SU-DHL-6 (cell line): ENCODE results near the gene MUC15.

ENCODE experiments used
- H2AFZ ChIP-seq: fragments of 200-600 bp; sonication (generic); 2 replicates; pipeline ENCODE4 v1.6.1; 2014; ENCODE audit warnings: low read depth, mild to moderate bottlenecking, moderate library complexity, mixed read lengths, antibody characterized with exemption, low read length; ENCODE audit not compliant: severe bottlenecking
- H3F3A ChIP-seq: fragments of 200-600 bp; shearing (Covaris generic); 2 replicates; pipeline ENCODE4 v1.6.0; 2016; ENCODE audit warnings: antibody characterized with exemption, mild to moderate bottlenecking; ENCODE audit not compliant: insufficient read depth
- H3K27ac ChIP-seq: fragments of 200-600 bp; sonication (generic); 2 replicates; pipeline ENCODE4 v1.5.1; 2016; ENCODE audit warnings: low read depth, mild to moderate bottlenecking, low read length, moderate library complexity, mixed read lengths
- H3K27me3 ChIP-seq: fragments of 200-600 bp; sonication (generic), shearing (Covaris generic); 2 replicates; pipeline ENCODE4 v1.6.0; 2014; ENCODE audit warnings: mild to moderate bottlenecking, low read length
- H3K36me3 ChIP-seq: fragments of 200-600 bp; sonication (generic); 2 replicates; pipeline ENCODE4 v1.6.1; 2014; ENCODE audit warnings: mild to moderate bottlenecking, low read length, mixed read lengths
- H3K4me2 ChIP-seq: fragments of 300-600, 200-600 bp; shearing (Covaris generic), sonication (generic); 2 replicates; pipeline ENCODE4 v1.6.0; 2014; ENCODE audit warnings: low read length, low read depth, mild to moderate bottlenecking; ENCODE audit not compliant: poor library complexity, severe bottlenecking
- H3K4me3 ChIP-seq: fragments of 200-600 bp; sonication (generic); 2 replicates; pipeline ENCODE4 v1.5.1; 2014; ENCODE audit warnings: antibody characterized with exemption, low read length, mild to moderate bottlenecking, mixed read lengths; ENCODE audit not compliant: insufficient read depth, poor library complexity, severe bottlenecking
- H3K79me2 ChIP-seq: fragments of 200-600 bp; sonication (generic); 2 replicates; pipeline ENCODE4 v1.6.1; 2014; ENCODE audit warnings: mild to moderate bottlenecking, low read length, moderate library complexity; ENCODE audit not compliant: insufficient read depth
- H3K9ac ChIP-seq: fragments of 200-600 bp; sonication (generic); 2 replicates; pipeline ENCODE4 v1.7.0; 2014; ENCODE audit warnings: mild to moderate bottlenecking, low read length
- H3K9me2 ChIP-seq: fragments of 200-600 bp; sonication (generic); replicated peaks from 2 replicates; pipeline ENCODE4 v1.6.1; 2014; ENCODE audit warnings: low read length; ENCODE audit not compliant: insufficient read depth
- H3K9me3 ChIP-seq: fragments of 200-600 bp; sonication (generic); 2 replicates; pipeline ENCODE4 v1.6.1; 2014; ENCODE audit warnings: low read length, mixed read lengths; ENCODE audit not compliant: insufficient read depth
- H4K20me1 ChIP-seq: fragments of 200-600 bp; sonication (generic); 2 replicates; pipeline ENCODE4 v1.6.1; 2014; ENCODE audit warnings: low read depth, mild to moderate bottlenecking, antibody characterized with exemption, low read length, moderate library complexity, mixed read lengths
- EZH2phosphoT487 ChIP-seq: fragments of 200-600 bp; sonication (generic), shearing (Covaris generic); conservative IDR thresholded peaks from 2 replicates; pipeline ENCODE4 v1.6.1; 2018; ENCODE audit warnings: mild to moderate bottlenecking, antibody characterized with exemption, low read length, moderate library complexity, mixed read lengths
- TF ChIP-seq, protein P1 (sequence below): fragments of 200-600 bp; sonication (generic); IDR thresholded peaks from one replicate; pipeline ENCODE4 v1.5.1; 2017; ENCODE audit warnings: antibody characterized with exemption, mild to moderate bottlenecking, low read length, moderate library complexity; ENCODE audit not compliant: insufficient read depth, poor library complexity, severe bottlenecking

Gene MUC15

DNA sequence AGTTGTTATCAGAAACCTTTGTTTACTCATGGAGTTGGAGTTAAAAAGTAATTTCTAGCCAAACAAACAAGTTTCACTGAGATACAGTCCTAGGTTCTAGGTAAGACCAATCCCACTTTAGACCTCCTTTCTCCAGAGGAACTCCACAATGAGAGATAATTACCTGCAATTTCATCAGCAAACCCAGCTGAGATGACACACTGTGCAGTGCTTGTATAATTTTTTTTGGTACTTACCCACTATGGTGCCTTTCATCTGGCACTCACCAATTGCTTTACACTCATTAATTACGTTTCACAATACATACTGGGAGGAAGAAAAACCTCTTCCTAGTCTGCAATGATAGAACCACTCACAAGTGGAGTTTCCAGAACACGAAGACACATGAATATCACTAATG is 1.8 kb upstream of the MUC15 start:
- TF ChIP-seq EZH2phosphoT487: no peak
- TF ChIP-seq, protein P1, sequence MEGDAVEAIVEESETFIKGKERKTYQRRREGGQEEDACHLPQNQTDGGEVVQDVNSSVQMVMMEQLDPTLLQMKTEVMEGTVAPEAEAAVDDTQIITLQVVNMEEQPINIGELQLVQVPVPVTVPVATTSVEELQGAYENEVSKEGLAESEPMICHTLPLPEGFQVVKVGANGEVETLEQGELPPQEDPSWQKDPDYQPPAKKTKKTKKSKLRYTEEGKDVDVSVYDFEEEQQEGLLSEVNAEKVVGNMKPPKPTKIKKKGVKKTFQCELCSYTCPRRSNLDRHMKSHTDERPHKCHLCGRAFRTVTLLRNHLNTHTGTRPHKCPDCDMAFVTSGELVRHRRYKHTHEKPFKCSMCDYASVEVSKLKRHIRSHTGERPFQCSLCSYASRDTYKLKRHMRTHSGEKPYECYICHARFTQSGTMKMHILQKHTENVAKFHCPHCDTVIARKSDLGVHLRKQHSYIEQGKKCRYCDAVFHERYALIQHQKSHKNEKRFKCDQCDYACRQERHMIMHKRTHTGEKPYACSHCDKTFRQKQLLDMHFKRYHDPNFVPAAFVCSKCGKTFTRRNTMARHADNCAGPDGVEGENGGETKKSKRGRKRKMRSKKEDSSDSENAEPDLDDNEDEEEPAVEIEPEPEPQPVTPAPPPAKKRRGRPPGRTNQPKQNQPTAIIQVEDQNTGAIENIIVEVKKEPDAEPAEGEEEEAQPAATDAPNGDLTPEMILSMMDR: no peak
- no peak overlapping the region for H3K27ac ChIP-seq
- no peaks in the 10 kb centered on the region for H3K9me2 ChIP-seq
- H3F3A ChIP-seq: no peaks in the 10 kb centered on the region
- H3K4me3 ChIP-seq: no peak overlapping the region
- no peak overlapping the region for H2AFZ ChIP-seq
- H3K9ac ChIP-seq: no peak overlapping the region
- H3K27me3 ChIP-seq: no peaks in the 10 kb centered on the region
- no peak overlapping the region for H3K4me2 ChIP-seq
- H4K20me1 ChIP-seq: no peaks in the 10 kb centered on the region
- no peaks in the 10 kb centered on the region for H3K36me3 ChIP-seq
- H3K9me3 ChIP-seq: no peaks in the 10 kb centered on the region
- H3K79me2 ChIP-seq: no peaks in the 10 kb centered on the region

DNA sequence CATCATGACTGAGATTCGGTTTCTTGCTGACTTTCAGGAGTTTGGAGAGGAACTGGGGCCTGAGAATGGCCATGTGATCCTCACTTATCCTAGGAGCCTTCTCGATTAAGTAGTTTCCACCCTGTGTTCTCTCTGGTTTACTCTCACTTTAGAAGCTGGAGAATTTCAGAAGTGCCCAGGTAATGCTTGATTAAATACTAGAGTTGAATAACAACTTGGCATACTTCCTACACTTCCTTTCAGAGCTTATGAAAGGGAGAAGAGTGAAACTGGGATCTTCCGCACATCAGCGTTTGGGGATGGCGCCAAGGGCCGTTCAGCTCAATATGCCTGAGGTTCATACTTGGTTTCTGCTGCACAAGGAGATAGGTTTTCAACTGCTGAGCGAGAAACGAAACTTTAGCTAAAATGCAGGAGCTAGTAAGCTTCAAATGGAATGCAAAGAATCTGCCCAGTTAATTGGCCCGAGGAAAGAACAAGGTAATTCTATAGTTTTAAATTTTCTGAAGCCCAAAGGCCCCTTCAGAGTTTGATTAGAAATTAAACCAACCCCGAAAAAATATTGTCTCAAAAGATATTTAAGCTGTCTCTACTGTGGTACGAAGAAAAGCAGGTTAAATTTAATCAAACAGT is 823 bp upstream of the MUC15 start:
- no peaks in the 10 kb centered on the region for H3K36me3 ChIP-seq
- H2AFZ ChIP-seq: no peak overlapping the region
- no peak overlapping the region for H3K9ac ChIP-seq
- H3K4me3 ChIP-seq: no peak overlapping the region
- no peak overlapping the region for H3K4me2 ChIP-seq
- TF ChIP-seq, protein P1: no peak
- no peak for TF ChIP-seq EZH2phosphoT487
- no peaks in the 10 kb centered on the region for H3K9me3 ChIP-seq
- no peak overlapping the region for H3K27ac ChIP-seq
- H3K27me3 ChIP-seq: no peaks in the 10 kb centered on the region
- no peaks in the 10 kb centered on the region for H4K20me1 ChIP-seq
- no peaks in the 10 kb centered on the region for H3K79me2 ChIP-seq
- H3K9me2 ChIP-seq: no peaks in the 10 kb centered on the region
- no peaks in the 10 kb centered on the region for H3F3A ChIP-seq

DNA sequence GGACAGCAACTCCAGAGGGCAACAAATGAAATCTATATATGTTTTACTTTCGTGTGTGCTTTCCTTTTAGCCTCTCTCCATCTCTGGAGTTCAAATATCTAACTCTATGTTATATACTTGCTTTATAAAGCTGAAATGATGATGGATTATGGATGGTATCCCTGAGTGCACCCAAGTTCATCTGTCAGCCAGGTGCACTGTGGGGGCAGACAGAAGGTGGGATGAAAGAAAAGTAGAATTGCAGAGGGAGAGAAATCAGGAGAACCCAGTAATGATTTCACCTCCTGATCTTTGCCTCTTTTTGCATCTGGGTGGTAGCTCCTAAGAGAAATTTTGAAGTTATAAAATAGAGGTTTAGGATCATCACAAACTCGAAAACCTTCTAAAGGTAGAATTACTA is 2.4 kb downstream of the MUC15 start:
- H3K4me3 ChIP-seq: no peak overlapping the region
- no peaks in the 10 kb centered on the region for H3K9me2 ChIP-seq
- no peak overlapping the region for H3K27ac ChIP-seq
- H3K36me3 ChIP-seq: no peaks in the 10 kb centered on the region
- H4K20me1 ChIP-seq: no peaks in the 10 kb centered on the region; the same call in 1 of the 2 replicates
- H3K9ac ChIP-seq: no peak overlapping the region
- H2AFZ ChIP-seq: no peak overlapping the region
- no peaks in the 10 kb centered on the region for H3K79me2 ChIP-seq
- H3K27me3 ChIP-seq: no peaks in the 10 kb centered on the region
- TF ChIP-seq, protein P1: no peak
- TF ChIP-seq EZH2phosphoT487: no peak
- H3F3A ChIP-seq: no peaks in the 10 kb centered on the region
- H3K4me2 ChIP-seq: no peak overlapping the region
- no peaks in the 10 kb centered on the region for H3K9me3 ChIP-seq
